Parathyroid adenoma (tissue), 2 donors: Measurements from ENCODE around the gene PIK3R4.

Experiments
- H2AFZ ChIP-seq: fragments of 300-600 bp; sonication (generic); one replicate; pipeline ENCODE4 v1.7.0; 2017; ENCODE audit warnings: antibody characterized with exemption, mild to moderate bottlenecking
- H3K27ac ChIP-seq: fragments of 300-600 bp; sonication (generic); one replicate; pipeline ENCODE4 v1.7.0; 2017
- H3K27me3 ChIP-seq: fragments of 300-600 bp; sonication (generic); one replicate; pipeline ENCODE4 v1.7.0; 2017; ENCODE audit warnings: low read length; ENCODE audit not compliant: control insufficient read depth, insufficient read depth
- H3K36me3 ChIP-seq: fragments of 300-600 bp; sonication (generic); one replicate; pipeline ENCODE4 v1.7.0; 2017; ENCODE audit warnings: low read length; ENCODE audit not compliant: control insufficient read depth, insufficient read depth
- H3K4me1 ChIP-seq: fragments of 300-600 bp; sonication (generic); one replicate; pipeline ENCODE4 v1.7.0; 2017; ENCODE audit warnings: control low read depth
- H3K4me2 ChIP-seq: fragments of 300-600 bp; sonication (generic); one replicate; pipeline ENCODE4 v1.7.0; 2017; ENCODE audit warnings: low read length
- H3K4me3 ChIP-seq: fragments of 300-600 bp; sonication (generic); one replicate; pipeline ENCODE4 v1.7.0; 2017; ENCODE audit warnings: low read depth, low read length
- H3K79me2 ChIP-seq: fragments of 300-600 bp; sonication (generic); one replicate; pipeline ENCODE4 v1.7.0; 2017; ENCODE audit warnings: control low read depth
- H3K9ac ChIP-seq: fragments of 300-600 bp; sonication (generic); one replicate; pipeline ENCODE4 v1.7.0; 2017; ENCODE audit warnings: mild to moderate bottlenecking
- H3K9me3 ChIP-seq: fragments of 300-600 bp; sonication (generic); one replicate; pipeline ENCODE4 v1.7.0; 2017; ENCODE audit warnings: low read length; ENCODE audit not compliant: control insufficient read depth
- CTCF ChIP-seq: fragments of 300-600 bp; sonication (generic); IDR thresholded peaks from one replicate; pipeline ENCODE4 v1.7.0; 2017; ENCODE audit warnings: antibody characterized with exemption, mild to moderate bottlenecking
- donor health status: primary hyperparathyroidism.

The PIK3R4 gene

DNA sequence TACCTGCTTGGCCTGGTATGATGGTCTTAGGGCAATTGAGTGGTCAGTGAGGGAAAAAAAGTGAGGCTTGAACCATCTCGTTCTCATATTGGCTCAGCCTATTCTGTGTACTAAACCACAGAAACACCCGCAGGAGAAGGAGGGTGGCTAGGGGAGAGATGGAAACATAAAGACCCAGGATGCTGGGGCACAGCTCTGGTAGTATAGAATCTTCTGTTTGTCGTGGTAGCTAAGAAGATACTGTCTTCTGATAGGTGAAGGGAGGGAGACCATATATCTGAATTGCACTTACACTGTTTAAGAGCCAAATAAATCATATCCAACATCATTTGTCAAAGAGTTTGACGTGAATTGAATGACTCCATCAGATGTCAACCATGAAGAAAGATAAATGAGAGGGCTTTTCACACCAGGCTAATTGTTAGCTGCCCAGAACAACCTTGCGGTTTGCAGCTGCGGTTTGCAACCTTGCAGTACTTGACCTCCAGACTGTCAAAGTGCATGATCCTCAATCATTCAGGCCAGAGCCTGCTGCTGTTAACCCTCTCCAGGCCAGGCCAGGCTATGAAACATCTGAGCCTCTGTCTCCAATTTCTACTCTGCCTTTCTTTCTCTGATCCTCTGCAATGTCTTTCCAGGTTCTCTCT lies 40.9 kb upstream of the PIK3R4 start:
- Histone ChIP-seq H3K27me3 (no peaks in the 10 kb centered on the region), H3K9ac (no peak overlapping the region), H2AFZ (no peak overlapping the region), H3K4me3 (no peak overlapping the region), H3K9me3 (no peaks in the 10 kb centered on the region), H3K27ac (no peak overlapping the region), H3K4me2 (no peak overlapping the region), H3K79me2 (no peaks in the 10 kb centered on the region), H3K36me3 (no peaks in the 10 kb centered on the region), H3K4me1 (no peaks in the 10 kb centered on the region)
- TF ChIP-seq CTCF, result no peak

GRCh38 chr3:130786306-130786705 lies 39.7 kb upstream of the PIK3R4 start:
- H3K9me3 ChIP-seq, result no peaks in the 10 kb centered on the region
- no peak overlapping the region for H2AFZ ChIP-seq
- no peaks in the 10 kb centered on the region for H3K79me2 ChIP-seq
- H3K36me3 ChIP-seq, result no peaks in the 10 kb centered on the region
- no peak for TF ChIP-seq CTCF
- no peak overlapping the region for H3K4me3 ChIP-seq
- no peak overlapping the region for H3K27ac ChIP-seq
- H3K4me1 ChIP-seq, result no peaks in the 10 kb centered on the region
- no peaks in the 10 kb centered on the region for H3K27me3 ChIP-seq
- no peak overlapping the region for H3K4me2 ChIP-seq
- no peak overlapping the region for H3K9ac ChIP-seq

- H3K9ac ChIP-seq, result no peak overlapping the region
- peak overlapping the region; percentile 35 for H3K4me2 ChIP-seq
- H3K9me3 ChIP-seq, result no peaks in the 10 kb centered on the region
- no peaks in the 10 kb centered on the region for H3K79me2 ChIP-seq
- H3K36me3 ChIP-seq, result no peaks in the 10 kb centered on the region
- no peak overlapping the region for H3K27ac ChIP-seq
- H2AFZ ChIP-seq, result no peak overlapping the region
- H3K27me3 ChIP-seq, result no peaks in the 10 kb centered on the region
- H3K4me1 ChIP-seq, result no peaks in the 10 kb centered on the region
- no peak overlapping the region for H3K4me3 ChIP-seq
- TF ChIP-seq CTCF, result no peak
Measured at GRCh38 chr3:130783629-130784028, 37.0 kb upstream of the PIK3R4 start.

DNA sequence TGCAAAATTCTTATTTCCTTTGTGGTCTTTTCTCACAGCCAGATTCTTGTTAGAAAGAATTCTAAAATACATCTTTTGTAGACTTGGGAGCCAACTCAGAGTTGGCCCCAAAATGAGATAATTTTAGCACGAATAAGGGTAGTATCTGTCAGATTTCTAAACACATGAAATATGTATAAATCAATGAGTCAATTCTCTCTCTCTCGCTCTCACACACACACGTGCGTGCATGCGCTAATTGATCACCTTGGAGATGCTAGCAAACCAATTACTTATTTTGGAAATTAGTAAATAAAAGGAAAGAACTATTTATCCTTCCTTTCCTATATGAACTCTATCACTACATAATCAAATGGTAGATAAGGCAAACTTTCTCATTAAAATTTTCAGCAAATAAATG lies 32.9 kb upstream of the PIK3R4 start:
- Histone ChIP-seq H3K9ac (no peak overlapping the region), H3K4me1 (no peaks in the 10 kb centered on the region), H3K27ac (no peak overlapping the region), H3K4me3 (no peak overlapping the region), H2AFZ (no peak overlapping the region), H3K36me3 (no peaks in the 10 kb centered on the region), H3K4me2 (no peak overlapping the region), H3K79me2 (no peaks in the 10 kb centered on the region), H3K9me3 (no peaks in the 10 kb centered on the region), H3K27me3 (no peaks in the 10 kb centered on the region)
- TF ChIP-seq CTCF, result no peak

- Histone ChIP-seq H3K4me3 (no peak overlapping the region), H3K36me3 (no peaks in the 10 kb centered on the region), H3K27me3 (no peaks in the 10 kb centered on the region), H3K79me2 (no peaks in the 10 kb centered on the region), H2AFZ (no peak overlapping the region), H3K4me2 (no peak overlapping the region), H3K9me3 (no peaks in the 10 kb centered on the region), H3K27ac (no peak overlapping the region), H3K9ac (no peak overlapping the region), H3K4me1 (no peaks in the 10 kb centered on the region)
- no peak for TF ChIP-seq CTCF
Measured at GRCh38 chr3:130779031-130779430, 32.4 kb upstream of the PIK3R4 start.
